ENCODE results near the gene SLC66A1.

Gene SLC66A1

GRCh38 chr1:19308509-19308907, 3.6 kb upstream of the SLC66A1 start:
- no peak for DNase-seq (ENCODE audit: low read depth)
- H3K4me3 ChIP-seq (ENCODE audit: low read length): no peak overlapping the region
- TF ChIP-seq CTCF (conservative IDR thresholded peaks at IDR 0.05; ENCODE audit: low read depth, low read length): no peak

- DNase-seq (ENCODE audit: low read depth): peak; percentile 54
- TF ChIP-seq CTCF (conservative IDR thresholded peaks at IDR 0.05; ENCODE audit: low read depth, low read length): no peak
- H3K4me3 ChIP-seq (ENCODE audit: low read length): no peak overlapping the region
Measured at GRCh38 chr1:19309123-19309813, 2.9 kb upstream of the SLC66A1 start.

- H3K4me3 ChIP-seq (ENCODE audit: low read length): no peak overlapping the region
- no peak for TF ChIP-seq CTCF (conservative IDR thresholded peaks at IDR 0.05; ENCODE audit: low read depth, low read length)
- DNase-seq (ENCODE audit: low read depth): no peak
Measured at GRCh38 chr1:19310061-19310460, 2.1 kb upstream of the SLC66A1 start.

GRCh38 chr1:19310720-19311502, 1.2 kb upstream of the SLC66A1 start:
- no peak for TF ChIP-seq CTCF (conservative IDR thresholded peaks at IDR 0.05; ENCODE audit: low read depth, low read length)
- DNase-seq (ENCODE audit: low read depth): no peak
- H3K4me3 ChIP-seq (ENCODE audit: low read length): peak overlapping the region; percentile 74

GRCh38 chr1:19311503-19311930, 609 bp upstream of the SLC66A1 start:
- no peak for DNase-seq (ENCODE audit: low read depth)
- peak overlapping the region; percentile 74 for H3K4me3 ChIP-seq (ENCODE audit: low read length)
- no peak for TF ChIP-seq CTCF (conservative IDR thresholded peaks at IDR 0.05; ENCODE audit: low read depth, low read length)

- peak overlapping the region; percentile 67 for H3K4me3 ChIP-seq (ENCODE audit: low read length)
- no peak for TF ChIP-seq CTCF (conservative IDR thresholded peaks at IDR 0.05; ENCODE audit: low read depth, low read length)
- no peak for DNase-seq (ENCODE audit: low read depth)
Measured at GRCh38 chr1:19312782-19313635, 883 bp downstream of the SLC66A1 start.

Data from retinal pigment epithelial cell (primary cell).